GM19452 (cell line): ENCODE measurements around the gene EPHA4.
"Not testable (repeated sequence)": the region's sequence is repeated elsewhere in the genome, so short reads cannot be mapped to it uniquely, and the experiment has no call there.

ENCODE experiments used
- ATAC-seq: cut with Tn5 transposase; IDR thresholded peaks from one replicate; pipeline ENCODE4 v1.9.1; 2021; ENCODE audit not compliant: unreplicated experiment

Gene EPHA4

GRCh38 chr2:221541131-221541735 is 30.9 kb downstream of the EPHA4 start:
- no peak for ATAC-seq

DNA sequence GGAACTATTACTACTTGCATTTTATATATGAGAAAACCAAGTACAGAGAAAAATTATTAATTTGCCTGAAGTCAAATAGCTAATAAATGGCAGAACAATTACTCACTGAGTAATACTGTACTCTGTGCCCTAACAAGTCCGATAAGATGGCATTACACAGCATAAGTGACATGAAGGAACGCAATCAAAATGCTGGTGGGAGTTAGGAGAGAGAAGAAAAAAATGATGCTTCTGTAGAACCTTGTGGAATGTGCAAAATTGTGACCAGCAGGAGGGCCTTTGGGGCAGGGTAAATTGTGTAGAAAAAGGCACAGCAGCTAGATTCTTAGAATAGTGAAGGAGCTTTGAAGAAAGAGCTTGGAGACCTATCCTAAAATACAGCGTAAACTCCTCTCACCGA is 32.9 kb downstream of the EPHA4 start:
- ATAC-seq, result no peak

DNA sequence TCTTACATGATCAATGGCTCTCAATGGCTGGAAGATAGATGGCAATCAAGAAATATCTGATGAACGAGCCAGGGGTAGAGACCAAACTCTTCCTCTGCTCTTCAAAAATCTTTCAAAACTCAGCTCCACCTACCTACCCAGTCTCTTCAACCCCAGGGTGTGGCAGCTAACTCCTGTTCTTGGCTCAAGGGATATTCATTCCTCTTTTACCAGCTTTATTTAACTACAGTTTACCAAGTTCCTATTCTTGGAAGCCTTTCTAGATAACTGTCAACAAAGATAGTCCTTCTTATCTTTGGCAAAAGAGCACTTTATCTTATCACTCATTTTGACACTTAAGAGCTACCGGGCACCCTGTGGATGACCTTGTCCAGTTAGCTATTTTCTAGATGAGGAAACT is 36.3 kb downstream of the EPHA4 start:
- no peak for ATAC-seq

DNA sequence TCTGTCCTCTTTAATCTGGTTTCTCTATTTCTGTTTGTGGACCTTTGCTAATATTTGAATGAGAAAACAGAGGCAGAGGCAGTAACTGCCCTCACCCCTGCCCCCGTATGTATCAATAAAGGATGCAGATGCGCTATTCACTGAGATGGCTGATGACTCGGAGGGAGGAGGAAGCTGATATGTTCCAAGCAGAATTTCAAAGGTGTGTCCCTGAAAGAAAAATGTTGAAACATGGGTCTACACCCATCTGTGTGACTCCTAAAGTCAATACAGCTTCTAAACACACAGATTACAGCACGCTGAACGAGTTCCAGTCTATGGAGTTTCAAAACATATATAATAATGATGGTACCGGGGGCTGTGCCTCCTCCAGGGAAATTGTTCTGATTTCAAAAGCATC is 38.8 kb downstream of the EPHA4 start:
- no peak for ATAC-seq

DNA sequence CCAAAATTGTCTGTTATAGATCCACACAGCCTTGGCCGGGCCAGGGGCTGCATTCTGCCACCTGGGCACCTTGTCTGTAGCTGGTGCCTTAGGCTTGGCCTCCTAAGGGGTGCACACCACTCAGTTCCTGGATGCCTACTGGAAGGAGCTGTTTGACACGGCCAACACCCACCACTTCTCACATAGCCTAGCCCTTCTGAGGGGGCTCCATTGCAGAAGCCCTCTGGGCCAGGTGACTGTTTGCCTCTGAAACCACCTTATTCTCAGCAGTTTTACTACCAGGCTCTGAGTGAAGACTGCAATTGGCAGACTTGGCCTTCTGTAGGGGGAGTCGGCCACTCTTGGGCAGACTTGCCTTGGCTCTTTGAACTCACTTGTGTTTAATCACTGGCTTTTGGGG is 39.5 kb downstream of the EPHA4 start:
- no peak for ATAC-seq

- no peak for ATAC-seq
Measured at GRCh38 chr2:221530653-221531037, 41.5 kb downstream of the EPHA4 start.

- ATAC-seq, result no peak
Measured at GRCh38 chr2:221529943-221530652, 42.0 kb downstream of the EPHA4 start.

- no peak for ATAC-seq
Measured at GRCh38 chr2:221529177-221529942, 42.7 kb downstream of the EPHA4 start.

GRCh38 chr2:221527776-221528309 is 44.3 kb downstream of the EPHA4 start:
- no peak for ATAC-seq

- ATAC-seq, result no peak
Measured at GRCh38 chr2:221524158-221524557, 47.9 kb downstream of the EPHA4 start.

DNA sequence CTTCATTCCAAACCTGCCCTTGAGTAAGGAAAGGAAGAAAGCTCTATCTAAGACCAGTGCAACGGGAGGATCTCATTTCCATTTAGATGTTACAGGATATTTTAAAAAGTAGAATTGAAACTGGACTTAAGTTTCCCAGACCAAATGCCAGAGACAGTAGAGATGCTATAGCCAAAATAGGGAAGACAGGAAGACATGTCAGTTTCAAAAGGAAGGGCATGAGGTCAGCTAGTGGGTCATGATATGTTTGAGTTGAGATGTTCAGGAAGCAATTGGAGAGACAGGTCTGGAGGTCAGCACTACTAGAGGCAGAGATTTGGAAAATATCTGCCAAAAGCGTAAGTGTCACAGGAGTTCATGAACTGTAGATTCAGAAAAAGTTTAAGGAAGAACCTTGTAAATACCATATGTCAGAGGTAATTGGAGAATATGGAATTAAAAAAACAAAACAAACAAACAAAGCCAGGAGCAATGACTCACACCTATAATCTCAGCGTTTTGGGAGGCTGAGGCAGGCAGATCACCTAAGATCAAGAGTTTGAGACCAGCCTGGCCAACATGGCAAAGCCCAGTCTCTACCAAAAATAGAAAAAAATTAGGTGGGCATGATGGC is 50.8 kb downstream of the EPHA4 start:
- no peak for ATAC-seq

- ATAC-seq, result no peak
Measured at GRCh38 chr2:221518935-221519625, 53.0 kb downstream of the EPHA4 start.

DNA sequence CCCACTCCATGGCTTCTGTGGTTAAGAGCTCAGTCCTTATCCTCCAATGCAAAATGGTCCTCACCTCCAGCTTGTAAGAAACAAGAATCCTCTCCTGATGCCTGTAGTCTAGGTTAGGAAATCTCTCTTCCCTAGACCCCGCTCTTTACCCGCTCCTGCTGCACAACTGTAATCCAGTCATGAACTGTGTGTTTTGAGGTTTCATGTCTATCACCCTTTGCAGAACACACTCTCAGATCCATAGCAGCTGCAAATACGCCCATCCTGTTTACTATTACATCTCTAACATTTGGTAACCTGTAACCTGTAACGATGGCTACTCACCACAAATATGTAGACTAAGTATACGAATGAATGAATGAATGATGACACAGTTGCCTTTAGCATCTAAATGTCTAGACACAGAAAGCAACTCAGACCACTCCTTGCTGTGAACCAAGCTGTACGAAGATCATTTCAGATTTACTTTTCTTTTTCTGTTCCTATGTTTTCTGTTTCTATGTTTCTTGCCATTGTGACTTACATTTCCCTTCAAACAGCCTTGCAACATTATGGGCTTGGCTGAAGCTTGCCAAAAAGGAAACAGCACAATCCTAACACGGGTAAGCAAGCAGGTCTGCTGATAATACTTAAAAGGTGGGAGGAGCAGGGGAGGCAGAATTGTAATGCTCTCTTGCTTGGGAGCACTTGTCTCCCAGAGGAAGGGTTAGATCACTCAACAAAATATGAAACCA is 53.7 kb downstream of the EPHA4 start:
- ATAC-seq, result peak; percentile 55

DNA sequence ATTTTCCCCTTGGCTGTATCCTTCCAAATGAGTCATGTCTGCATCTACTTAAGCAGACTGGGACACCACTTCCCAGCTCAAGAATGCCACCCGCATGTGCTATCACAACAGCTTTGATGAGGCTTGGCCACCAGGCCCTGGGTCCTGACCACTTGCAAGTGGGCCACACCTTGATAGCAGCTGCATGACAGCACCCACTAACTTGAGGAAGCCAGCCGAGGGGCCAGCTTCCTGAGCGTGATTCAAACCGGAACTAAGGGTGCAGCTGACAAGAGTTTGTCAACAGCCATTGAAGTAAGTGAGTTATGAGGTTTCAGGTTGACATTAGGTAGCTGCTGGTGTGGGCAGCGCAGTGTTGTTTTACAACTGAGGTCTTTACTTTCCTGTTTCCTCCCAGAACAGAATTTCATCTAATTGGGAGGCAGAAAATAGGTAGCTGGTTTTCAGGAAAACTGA is 54.4 kb downstream of the EPHA4 start:
- peak; percentile 92 for ATAC-seq

DNA sequence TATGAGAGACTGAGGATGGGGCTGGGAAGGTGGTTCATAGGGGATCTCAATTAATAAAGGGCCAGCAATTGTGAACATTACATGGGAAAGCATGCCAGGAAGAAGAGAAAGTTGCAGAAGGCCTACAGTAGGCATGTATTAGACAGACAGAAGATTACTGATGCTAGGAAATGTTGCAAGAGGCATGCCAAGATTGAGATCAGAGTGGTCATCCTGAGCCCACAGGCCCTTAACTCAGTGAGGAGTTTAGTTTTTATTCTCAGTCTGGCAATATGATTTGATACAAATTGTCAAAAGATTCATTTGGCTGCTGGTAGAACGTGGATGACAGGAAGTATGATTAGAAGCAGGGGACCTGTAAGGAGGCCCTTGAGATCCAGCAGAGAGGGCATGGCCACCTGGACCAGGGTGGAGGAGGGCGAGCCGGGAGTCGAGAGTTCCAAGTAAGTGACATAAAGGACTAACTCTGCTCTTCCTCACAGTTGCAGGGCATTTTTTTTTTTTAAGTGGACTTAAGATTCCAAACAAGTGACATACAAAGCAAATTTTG is 54.9 kb downstream of the EPHA4 start:
- ATAC-seq, result no peak

- ATAC-seq, result no peak
Measured at GRCh38 chr2:221515864-221516263, 56.2 kb downstream of the EPHA4 start.

- no peak for ATAC-seq
Measured at GRCh38 chr2:221514305-221515040, 57.6 kb downstream of the EPHA4 start.

DNA sequence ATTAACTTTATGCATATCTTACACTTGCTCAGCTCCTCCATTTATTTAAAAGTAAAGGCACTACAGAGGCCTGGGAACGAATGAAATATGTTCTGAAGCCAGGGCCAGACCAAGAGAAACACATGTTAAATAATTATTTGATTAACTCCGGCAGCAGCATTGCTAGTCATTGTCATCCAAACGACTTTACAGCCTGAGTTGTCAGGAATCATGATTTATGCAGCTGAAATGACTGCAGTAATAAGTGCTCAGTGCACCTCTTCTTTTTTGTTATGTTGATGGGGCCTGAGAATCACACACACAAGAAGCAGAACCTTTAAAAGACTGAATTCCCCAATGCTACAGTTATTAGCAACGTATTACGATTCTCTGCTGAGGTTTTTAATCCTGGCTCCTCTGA is 58.9 kb downstream of the EPHA4 start:
- no peak for ATAC-seq

GRCh38 chr2:221511325-221511724 is 60.8 kb downstream of the EPHA4 start:
- not testable (repeated sequence) for ATAC-seq
